ENCODE measurements around the gene CAPN5.

The CAPN5 gene

DNA sequence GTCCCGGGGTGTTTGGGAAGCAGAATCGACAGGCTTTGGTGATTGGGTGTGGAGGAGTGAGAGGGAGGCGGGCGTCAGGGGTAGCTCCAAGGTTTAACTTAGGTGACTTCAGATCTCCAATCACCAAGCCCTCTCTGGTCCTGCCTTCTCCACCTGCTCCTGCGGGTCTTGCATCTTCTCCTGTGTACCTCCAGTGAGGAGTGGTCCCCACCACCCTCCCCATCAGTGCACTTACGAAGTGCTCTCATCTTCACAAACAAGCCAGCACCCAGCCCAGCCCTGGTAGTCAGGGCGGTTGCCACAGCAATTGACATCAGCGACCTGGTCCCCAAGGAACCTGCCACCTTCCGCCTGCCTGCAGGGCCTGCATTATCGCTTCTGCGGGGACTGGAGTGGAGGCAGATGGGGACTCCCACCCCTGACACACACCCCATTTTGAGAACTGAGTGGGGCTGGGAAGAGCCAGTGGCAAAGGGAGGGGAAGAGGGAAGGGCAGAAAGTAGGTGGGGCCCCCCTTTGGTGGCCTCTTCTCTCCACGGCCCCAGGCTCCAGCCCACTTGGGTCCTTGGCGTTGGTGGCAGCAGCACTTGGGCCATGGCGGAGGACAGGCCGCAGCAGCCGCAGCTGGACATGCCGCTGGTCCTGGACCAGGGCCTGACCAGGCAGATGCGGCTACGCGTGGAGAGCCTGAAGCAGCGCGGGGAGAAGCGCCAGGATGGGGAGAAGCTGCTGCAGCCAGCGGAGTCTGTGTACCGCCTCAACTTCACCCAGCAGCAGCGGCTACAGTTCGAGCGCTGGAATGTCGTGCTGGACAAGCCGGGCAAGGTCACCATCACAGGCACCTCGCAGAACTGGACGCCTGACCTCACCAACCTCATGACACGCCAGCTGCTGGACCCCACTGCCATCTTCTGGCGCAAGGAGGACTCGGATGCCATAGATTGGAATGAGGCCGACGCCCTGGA lies 35.8 kb downstream of the CAPN5 start, which contains the start of gene OMP:
Gene OMP (plus strand): TSS at position 595 of the 965 bp plus-strand sequence. CDS start 0 bp downstream, at position 595.
- DNase-seq = no peak

DNA sequence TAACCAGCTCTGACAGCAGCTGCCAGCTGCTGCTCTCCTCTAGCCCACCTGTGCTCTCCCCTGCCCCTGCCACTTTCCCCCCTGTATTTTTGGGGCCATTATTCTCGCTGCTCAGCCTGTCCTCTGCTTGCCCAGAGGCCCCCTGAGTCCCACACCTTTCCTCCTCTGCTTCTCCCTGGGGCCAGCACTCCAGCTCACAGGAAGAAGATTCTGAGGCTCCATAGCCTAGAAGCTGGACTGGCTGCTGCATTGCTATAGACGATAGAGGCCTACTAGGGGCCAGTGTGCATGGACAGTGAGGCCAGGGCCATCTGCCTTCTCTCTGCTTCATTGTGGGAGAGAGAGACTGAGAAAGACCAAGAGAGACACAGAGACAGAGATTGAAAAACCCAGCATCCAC lies 36.5 kb downstream of the CAPN5 start:
- no peak for DNase-seq

DNA sequence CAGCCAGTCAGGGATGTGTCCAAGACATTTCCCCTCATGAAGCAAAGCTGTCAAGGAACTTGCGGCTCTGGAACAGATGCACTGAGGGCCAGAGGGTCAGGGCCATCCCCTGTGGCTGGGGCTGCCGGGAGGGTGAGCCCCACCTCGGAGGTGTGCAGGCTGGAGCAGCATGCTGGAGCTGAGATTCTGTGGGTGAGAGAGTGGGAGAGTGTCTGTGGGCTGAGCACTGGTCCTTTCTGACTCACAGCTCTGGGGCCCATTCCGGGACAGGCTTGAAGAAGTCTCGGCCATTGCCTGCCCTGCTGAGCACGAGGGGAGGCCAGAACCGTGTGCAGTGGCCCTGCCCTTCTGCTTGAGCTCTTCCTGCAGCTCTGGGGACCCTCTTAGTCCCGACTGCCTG lies 38.0 kb downstream of the CAPN5 start:
- no peak for DNase-seq

DNA sequence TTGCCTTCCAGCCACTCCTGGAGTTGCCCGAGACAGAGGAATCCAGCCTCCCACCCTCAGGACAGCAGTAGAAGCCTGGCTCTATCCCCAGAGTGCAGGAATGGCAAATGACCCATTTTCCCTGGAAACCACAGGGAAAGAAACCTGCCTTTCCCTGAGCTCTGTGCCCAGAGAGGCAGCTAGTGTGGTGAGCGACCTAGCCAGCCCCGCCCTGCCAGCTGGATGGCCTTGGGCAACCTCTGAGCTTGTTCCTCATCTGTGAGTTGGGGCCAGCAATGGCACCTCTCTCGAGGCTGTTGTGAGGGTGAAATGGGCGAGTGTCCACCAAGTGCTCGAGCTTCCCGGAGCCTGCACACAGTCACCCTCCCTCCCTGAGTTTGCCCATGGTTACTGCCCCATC lies 39.5 kb downstream of the CAPN5 start:
- DNase-seq = no peak

DNA sequence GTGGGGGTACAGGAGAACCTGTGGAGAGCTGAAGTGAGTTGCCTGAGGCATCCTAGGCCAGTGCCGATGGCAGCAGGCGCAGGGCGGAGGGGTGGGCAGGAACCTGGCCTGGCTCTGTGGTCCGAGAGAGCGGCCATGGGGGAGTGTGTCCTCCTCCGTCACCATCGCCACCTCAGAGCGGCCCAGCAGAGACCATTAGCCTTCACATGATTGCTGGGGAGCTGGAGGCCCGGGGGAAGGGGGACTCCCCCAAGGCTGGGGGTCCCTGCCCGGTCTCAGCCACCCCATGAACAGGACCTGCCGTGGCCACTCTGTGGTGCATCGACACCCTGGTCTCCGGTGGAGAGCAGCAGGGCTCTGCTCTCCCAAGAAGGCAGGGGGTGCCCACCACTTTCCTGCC lies 40.0 kb downstream of the CAPN5 start:
- no peak for DNase-seq

GRCh38 chr11:77107950-77108349 lies 41.2 kb downstream of the CAPN5 start:
- no peak for DNase-seq

DNA sequence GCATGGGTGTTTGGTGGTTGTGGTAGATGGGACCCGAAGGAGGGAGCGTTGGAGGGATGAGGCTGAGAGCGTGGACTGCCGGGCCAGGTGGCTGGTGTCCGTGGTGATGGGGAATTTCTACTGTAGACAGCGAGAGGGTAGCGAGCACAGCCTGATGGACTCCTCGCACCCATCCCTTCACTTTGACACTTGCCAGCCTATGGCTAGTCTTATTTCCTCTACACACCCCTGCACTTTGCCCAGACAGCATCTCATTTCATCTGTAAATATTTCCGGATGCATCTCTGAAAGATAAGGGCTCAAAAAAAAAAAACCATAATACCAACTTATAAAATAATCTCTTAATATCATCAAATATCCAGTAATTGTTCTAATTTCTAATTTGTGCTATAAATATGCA lies 41.7 kb downstream of the CAPN5 start:
- DNase-seq = no peak

- no peak for DNase-seq
Measured at GRCh38 chr11:77109236-77110019, 42.7 kb downstream of the CAPN5 start.

GRCh38 chr11:77110836-77111235 lies 44.1 kb downstream of the CAPN5 start:
- no peak for DNase-seq

GRCh38 chr11:77111277-77111676 lies 44.5 kb downstream of the CAPN5 start:
- DNase-seq = no peak

DNA sequence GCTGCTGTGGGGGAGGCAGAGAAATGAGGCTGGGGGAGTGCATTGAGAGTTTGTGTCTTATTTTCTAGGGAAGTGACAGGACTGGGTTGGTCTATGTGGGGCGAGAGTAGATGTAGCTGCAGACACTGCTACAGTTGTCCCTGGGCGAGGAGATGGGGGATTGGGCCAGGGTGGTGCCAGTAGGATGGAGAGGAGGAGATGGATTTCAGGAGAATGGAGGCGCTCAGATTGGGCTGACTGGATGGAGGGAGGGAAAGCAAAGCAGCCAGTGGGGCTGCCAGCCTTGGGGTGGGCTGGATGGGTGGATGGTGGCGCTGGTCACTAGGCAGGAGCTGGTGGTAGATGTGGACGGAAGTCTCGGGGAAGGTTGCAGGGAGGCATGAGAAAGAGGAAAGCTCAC lies 45.2 kb downstream of the CAPN5 start:
- no peak for DNase-seq

- DNase-seq = no peak
Measured at GRCh38 chr11:77112641-77113381, 46.0 kb downstream of the CAPN5 start.

- DNase-seq = no peak
Measured at GRCh38 chr11:77113382-77114088, 46.8 kb downstream of the CAPN5 start.

DNA sequence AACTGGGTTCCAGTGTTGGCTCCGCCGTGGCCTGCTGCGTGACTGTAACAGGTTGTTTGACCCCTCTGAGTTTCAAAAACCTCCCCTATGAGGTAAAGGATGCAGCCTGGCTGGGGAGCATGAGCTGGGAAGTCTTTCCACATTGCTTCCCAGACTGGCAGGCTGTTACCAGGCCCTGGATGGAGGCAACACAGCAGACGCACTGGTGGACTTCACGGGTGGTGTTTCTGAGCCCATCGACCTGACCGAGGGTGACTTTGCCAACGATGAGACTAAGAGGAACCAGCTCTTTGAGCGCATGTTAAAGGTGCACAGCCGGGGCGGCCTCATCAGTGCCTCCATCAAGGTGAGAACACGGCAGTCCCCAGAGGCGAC lies 47.3 kb downstream of the CAPN5 start:
- DNase-seq = no peak

DNA sequence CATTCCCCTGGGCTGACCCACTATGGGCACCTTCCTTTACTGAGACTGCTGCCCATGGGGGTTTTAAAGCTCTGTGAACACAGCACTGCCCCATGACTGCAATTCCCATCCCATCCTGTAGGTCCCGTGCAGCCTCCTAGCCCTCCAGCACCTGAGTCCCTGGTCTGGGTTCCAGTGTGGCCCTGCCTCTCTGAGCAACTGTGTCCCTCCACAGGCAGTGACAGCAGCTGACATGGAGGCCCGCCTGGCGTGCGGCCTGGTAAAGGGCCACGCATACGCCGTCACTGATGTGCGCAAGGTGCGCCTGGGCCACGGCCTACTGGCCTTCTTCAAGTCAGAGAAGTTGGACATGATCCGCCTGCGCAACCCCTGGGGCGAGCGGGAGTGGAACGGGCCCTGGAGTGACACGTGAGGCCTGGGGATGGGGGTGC lies 48.4 kb downstream of the CAPN5 start:
- DNase-seq = no peak

DNA sequence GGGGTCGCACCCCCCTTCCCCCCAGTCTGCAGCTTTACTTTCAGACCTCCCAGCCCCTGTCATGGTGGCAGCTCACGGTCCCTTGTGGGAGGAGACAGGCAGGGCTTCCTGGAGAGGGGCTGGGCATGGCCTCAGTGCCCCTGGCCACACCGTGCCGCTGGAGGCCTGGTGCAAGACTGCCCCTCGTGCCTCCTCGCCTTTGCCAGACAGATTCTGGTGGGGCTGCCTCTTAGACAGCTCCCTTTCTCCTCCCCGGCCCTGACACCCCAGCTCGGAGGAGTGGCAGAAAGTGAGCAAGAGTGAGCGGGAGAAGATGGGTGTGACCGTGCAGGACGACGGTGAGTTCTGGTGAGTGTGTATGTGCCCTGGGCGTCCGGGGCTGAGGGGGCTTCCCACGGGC lies 49.2 kb downstream of the CAPN5 start:
- DNase-seq = no peak

GRCh38 chr11:77117492-77117891 lies 50.7 kb downstream of the CAPN5 start:
- DNase-seq = no peak

- DNase-seq = no peak
Measured at GRCh38 chr11:77118086-77118485, 51.3 kb downstream of the CAPN5 start.

DNA sequence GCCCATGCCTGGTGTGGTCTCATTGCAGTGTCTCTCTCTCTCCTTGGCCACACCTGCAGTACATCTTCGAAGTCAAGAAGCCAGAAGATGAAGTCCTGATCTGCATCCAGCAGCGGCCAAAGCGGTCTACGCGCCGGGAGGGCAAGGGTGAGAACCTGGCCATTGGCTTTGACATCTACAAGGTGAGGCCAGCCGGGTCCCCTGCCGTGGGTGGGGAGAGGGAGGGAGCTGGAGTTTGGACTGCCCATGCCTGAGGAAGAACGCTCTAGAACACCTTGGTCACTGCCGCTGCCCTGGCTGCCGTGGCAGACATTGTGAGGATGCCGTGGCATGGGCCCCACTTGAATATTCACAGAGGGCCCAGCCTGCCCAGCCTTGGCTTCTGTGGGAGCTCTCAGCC lies 52.2 kb downstream of the CAPN5 start:
- no peak for DNase-seq

DNA sequence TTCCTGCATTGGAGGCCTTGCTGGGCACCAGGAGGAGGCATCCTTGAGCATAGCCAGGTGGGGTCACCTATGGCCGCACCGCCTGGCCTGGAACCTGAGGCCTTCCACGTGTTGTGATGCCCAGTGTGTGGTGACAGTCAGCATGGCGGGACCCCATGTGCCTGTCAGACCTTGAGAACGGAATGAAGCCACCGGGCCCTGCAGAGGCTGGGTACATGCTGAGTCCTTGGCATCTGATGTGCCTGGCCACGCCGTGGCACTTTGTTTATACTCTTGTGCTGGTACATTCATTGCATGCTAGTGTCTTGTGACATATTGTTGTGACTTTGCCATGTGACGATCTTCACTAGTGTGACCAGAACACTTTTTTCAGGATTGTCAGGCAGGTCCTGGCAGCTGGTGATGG lies 52.8 kb downstream of the CAPN5 start:
- DNase-seq = no peak

DNA sequence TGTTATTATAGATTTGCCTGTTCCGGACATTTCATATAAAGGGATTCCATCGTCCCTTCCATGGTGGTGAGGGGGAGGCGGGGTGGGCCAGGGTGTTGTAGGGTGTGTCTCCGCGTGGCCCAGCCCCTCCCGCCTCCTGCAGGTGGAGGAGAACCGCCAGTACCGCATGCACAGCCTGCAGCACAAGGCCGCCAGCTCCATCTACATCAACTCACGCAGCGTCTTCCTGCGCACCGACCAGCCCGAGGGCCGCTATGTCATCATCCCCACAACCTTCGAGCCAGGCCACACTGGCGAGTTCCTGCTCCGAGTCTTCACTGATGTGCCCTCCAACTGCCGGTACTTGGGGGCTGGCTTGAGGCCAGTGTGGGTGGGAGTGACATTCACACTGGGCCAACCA lies 53.8 kb downstream of the CAPN5 start:
- no peak for DNase-seq

DNA sequence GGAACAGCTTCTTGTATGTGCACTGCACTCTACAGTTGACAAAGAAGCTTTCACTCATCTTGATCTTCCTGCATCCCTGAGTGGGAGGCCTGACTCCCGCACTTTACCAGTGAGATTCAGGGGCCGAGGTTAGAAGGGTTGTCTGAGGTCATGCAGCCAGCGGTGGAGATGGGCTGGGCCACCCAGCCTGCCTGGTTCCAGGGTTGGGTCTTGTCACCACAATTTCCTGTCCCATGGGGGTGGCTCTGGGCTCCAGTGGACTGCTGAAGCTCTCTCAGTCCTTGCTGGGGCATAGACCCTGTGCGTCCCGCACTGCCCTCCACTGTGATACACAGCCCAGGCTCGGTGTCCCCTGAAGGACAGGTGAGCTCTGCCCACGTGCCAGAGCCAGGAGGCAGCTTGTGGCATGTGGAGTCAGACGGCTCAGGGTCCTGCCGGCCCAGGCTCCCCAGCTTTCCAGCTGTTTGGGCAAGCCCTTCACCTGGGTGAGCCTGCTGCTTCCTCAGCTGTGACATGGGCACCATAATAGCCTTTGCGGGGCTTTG lies 54.4 kb downstream of the CAPN5 start:
- DNase-seq = no peak
